Activated CD4-positive, alpha-beta T cell treated with anti-CD3 and anti-CD28 coated beads, Interleukin-2, Interleukin-4, amounts not matched to agents 100 ng/mL and 50 ng/mL, durations not matched to agents 16 hours and 8 hours (primary cell): Measurements from ENCODE around the gene TMEM129.
"Not testable (repeated sequence)": the region's sequence is repeated elsewhere in the genome, so short reads cannot be mapped to it uniquely, and the experiment has no call there.

Experiments used
- DNase-seq: peaks from one replicate; pipeline ENCODE4 v3.0.0-alpha.2; 2020; ENCODE audit warnings: low spot score

Gene TMEM129

GRCh38 chr4:1721666-1722550 is 785 bp upstream of the TMEM129 start:
- DNase-seq = no peak

- DNase-seq = peak; percentile 56
Measured at GRCh38 chr4:1720163-1720983, 750 bp downstream of the TMEM129 start.

DNA sequence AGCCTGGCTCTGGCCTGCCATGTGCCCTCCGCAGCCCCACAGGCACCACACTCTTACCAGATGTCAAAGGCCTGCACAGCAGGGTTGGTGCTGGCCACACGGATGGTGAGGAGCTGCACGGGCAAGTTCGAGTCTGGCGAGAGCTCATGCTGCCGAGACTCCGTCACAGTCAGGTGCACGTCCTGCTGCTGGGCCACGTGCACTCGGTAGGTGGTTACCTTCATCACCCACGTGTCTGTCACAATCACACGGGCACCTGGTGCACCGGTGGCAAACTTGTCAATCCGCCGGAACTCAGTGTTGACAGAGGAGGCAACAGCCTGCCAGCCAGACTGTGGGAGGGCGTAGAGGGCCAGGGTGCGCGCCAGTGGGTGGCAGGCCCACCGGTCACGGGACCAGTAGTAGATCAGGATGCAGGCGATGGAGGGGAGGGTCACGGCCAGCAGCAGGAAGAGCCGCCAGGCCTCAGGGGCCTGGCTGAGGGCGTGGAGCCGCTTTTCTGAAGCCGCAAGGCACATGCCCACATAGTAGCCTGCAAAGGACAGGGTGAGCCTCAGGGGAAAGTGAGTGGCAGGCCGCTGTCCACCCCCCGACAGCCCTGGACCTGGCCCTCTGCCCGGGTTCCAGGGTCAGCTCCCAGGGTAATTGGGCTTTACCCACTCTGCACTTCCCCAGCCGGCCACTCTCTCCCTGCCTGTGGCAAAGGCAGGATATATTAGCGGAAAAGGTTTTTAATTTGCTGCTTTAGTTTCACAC is 2.9 kb downstream of the TMEM129 start:
- no peak for DNase-seq

DNA sequence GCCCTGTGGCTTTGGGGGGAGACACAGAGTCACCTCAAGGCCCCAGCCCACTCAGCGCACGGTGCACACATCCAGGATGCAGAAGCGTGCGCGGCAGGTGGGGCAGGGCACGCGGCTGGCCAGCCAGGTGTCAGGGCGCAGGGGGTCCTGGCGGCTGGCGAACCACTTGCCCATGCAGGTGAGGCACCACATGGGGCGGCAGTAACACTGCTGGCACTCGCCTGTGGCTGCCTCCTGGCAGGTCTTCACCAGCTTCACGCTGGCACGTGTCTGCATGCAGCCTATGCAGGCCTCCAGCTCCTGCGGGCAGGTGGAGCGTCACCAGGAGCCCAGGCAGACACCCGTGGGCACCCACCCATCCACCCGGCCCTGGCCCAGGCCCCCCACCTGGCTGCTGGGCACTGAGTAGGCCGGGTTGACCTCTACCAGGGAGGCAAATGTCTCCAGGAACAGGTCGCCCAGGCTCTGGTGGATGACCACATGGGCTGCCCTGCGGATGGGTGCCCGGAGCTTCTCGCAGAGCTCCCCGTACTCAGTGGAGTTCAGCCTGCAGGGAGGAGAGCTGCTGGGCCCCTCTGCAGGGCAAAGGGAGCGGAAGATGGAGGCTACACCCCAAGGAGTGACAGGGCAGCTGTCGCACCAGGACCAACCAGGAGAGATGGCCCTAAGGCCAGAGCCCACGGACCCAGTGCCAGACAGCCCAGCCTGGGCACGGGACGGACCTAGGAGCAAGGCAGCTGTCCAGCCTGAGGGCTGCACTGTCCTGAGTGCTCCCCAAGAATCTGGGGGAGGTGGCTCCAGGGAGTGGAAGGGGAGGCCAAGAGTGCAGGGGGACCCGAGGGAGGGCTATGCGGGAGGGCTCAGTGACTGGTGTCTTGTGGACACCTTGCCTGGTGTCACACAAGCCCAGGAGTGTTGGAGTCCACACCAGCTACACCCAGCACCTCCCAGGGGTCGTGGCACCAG is 3.7 kb downstream of the TMEM129 start:
- no peak for DNase-seq

GRCh38 chr4:1716065-1716945 is 4.8 kb downstream of the TMEM129 start:
- DNase-seq = no peak

- DNase-seq = no peak
Measured at GRCh38 chr4:1715002-1715758, 5.9 kb downstream of the TMEM129 start.

- no peak for DNase-seq
Measured at GRCh38 chr4:1714303-1715001, 6.7 kb downstream of the TMEM129 start.

- no peak for DNase-seq
Measured at GRCh38 chr4:1713003-1713851, 7.9 kb downstream of the TMEM129 start.

- peak; percentile 100 for DNase-seq
Measured at GRCh38 chr4:1712216-1713002, 8.7 kb downstream of the TMEM129 start, which contains the start of gene SLBP. SLBP (minus strand) TSS chr4:1712319; CDS start chr4:1712188, 131 bp downstream.

DNA sequence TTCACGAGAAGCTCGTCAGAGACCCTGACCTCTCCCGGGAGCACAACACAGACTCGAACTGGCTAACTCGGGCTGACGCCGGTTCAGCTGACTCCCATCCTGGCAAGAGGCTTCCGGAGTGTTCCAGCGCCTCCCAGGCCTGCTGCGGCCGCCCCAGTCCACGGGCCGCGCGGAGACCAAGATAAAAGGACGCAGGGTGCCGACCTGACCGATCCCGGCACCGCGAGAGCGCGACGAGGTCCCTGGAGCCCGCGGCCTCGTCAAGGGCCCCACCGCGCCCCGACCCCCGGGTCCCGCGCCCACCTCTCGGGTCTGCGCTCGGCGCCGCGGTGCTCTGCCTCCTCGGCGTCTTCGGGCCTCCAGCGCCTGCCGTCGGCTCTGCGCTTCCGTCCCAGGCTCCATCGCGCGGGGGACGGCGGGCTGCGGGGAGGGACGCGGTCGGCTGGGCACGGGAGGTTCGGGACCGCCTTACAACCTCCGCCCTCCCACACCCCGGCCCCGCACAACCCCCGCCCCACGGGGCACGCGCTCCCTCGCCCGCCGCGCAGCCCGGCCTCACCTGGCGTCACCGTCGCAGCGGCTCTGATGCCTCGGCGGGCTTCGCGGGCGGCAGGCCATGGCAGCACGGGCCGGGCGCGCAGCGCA is 9.4 kb downstream of the TMEM129 start:
- DNase-seq = peak; percentile 41

GRCh38 chr4:1711055-1711570 is 10.0 kb downstream of the TMEM129 start:
- DNase-seq = no peak

DNA sequence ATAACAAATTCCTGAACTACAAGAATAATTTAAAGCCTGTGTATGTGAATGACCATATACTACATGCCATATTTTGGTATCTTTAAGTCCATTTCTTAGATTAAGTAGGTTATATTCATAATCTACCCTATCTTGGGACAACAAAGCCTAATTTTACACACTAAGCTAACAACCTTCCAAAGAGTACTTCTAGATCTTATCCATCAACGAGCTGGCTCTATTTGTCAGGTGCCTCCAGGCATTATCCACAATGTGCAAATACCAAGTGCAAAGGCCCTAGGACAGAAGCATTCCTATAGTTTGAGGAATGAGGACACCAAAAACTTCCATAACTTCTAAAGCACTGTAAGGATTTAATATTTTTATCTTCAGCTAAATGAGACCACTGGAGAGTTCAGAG is 12.5 kb downstream of the TMEM129 start:
- no peak for DNase-seq

DNA sequence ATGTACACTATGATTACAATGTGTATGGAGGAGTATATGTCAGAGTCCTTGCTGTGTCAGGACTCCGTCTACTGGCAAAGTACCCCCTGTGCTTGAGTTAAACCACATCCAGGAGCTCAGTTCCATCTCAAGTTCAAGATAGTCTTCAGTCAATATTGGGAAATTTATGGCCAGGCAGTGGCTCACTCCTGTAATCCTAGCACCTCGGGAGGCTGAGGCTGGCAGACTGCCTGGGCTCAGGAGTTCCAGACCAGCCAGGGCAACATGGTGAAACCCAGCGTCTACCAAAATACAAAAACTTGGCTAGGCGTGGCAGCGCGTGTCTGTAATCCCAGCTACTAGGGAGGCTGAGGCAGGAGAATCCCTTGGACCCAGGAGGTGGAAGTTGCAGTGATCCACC is 14.8 kb downstream of the TMEM129 start:
- no peak for DNase-seq

DNA sequence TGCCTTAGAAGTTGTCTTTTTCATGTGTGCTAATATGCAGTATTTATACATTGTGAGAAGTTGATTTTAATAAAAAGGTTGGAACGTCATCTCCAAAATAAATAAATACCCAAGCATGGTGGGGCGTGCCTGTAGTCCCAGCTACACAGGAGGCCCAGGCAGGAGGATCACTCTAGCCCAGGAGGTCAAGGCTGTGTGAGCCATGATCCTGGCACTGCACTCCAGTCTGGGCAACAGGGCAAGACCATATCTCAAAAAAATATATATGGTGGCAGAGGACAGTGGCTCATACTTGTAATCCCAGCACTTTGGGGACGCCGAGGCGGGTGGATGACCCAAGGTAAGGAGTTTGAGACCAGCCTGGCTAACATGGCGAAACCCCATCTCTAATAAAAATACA is 15.4 kb downstream of the TMEM129 start:
- no peak for DNase-seq

DNA sequence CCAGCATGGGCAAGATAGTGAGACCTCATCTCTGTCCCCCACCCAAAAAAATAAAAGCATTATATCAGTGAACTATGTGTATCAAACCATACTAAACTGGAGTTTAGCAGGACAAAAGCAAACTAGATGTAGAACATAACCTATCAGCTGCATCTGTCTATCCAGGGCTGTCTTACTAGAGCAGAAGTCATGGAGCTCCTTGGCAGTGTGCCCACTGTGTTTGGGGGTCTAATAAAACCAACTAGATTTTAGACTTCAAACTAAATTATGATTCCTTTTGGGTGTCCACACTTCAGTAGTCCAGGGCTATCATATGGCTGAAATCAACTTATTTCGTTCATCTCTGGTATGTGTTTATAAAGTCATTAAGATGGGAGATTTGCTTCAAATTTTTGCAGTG is 17.3 kb downstream of the TMEM129 start:
- no peak for DNase-seq

DNA sequence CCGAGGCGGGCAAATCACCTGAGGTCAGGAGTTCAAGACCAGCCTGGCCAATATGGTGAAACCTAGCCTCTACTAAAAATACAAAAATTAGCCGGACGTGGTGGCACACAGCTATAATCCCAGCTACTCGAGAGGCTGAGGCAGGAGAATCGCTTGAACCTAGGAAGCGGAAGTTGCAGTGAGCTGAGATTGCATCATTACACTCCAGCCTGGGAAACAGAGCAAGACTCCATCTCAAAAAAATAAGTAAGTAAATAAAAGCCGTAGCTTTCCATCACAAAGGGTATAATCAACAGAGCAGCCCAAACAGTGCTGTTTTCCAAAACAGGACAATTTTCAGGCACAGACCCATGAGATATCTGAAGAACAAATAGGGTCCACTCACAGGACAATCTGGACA is 19.5 kb downstream of the TMEM129 start:
- DNase-seq = not testable (repeated sequence)
